Activated T-helper 2 cell treated with anti-CD3 and anti-CD28 coated beads, Interferon-gamma antibody, Interleukin-2, Interleukin-4, amounts not matched to agents 10 μg/mL and 5 μg/mL and 100 μg/mL, durations not matched to agents 14 hours and 24 hours and 36 hours (primary cell): ENCODE measurements around the gene PUS10. TPM values are rescaled to one million over a fixed set of nuclear protein-coding genes. Genes with fewer than 3 reads are reported as not detected.

Experiments
- total RNA-seq: library from RNA; stranded (reverse); gene quantifications from 2 replicates; pipeline ENCODE4 v1.2.3, GENCODE V29; 2022

PUS10 gene
- total RNA-seq, 1 donor from 2014 or later, result 7.4 TPM

Other genes starting within 250 kb of the PUS10 start
- gene REL, start 136.7 kb downstream of the PUS10 start, total RNA-seq, result 118 and 123 TPM in 2 replicates
- gene PEX13, start 535 bp downstream of the PUS10 start, total RNA-seq, result 17.9 and 21.6 TPM in 2 replicates
- gene SANBR, start 47.6 kb upstream of the PUS10 start, total RNA-seq, result 8.2 and 9.4 TPM in 2 replicates
- 7.7 and 7.9 TPM in 2 replicates for gene C2orf74, start 143.9 kb upstream of the PUS10 start, total RNA-seq